GM20431 (cell line): Measurements from ENCODE around the gene PIK3CB.

Source experiments
- in situ Hi-C: fragments of 300-500 bp; cut with MseI, MboI; formaldehyde crosslinking; loops from one replicate; pipeline ENCODE4 v1.15.0; 2020; ENCODE audit warnings: low sequenced_read_pairs; ENCODE audit not compliant: unreplicated experiment

PIK3CB gene

DNA sequence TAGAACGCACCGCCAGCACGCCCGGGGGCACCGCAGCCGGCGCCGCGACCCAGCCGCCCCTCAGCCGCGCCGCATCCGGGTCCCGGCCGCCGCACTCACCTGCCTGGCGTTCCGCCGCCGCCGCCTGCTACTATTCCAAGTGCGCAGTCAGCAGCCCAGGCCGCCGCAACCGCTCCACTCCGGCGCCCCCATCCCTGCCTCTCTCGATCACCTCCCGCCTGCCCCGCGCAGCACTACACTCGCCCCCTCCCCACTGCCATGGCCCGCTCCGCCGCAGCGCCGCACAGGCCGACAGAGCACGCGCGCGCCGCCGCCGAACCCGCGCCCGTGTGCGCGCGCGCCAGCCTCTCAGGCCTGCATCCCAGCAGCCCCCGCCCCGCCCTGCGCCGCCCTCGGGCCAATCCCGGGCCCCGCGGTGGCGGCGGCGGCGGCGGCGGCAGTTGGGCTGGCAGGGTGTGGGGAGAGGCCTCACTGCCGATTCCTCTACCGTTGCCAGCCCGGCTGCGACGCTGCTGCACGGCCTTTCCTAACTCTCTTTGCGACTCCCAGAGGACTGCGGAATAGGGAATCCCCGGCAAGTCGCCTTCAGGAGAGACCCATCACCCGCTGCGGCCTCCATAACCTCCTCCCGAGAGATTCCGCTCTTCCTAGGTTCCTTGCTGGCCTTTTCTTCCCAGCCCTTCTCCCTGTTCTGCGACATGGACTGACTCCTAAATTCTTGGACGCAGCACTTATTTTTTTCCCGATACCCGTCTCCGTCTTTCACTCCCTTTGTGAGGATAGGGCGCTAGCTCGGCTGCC lies at the start of gene PIK3CB:
PIK3CB (minus strand) TSS at position 333 of the 801 bp plus-strand sequence. CDS start 75,585 bp downstream, outside the sequence.
- in situ Hi-C loops: no loop called here

DNA sequence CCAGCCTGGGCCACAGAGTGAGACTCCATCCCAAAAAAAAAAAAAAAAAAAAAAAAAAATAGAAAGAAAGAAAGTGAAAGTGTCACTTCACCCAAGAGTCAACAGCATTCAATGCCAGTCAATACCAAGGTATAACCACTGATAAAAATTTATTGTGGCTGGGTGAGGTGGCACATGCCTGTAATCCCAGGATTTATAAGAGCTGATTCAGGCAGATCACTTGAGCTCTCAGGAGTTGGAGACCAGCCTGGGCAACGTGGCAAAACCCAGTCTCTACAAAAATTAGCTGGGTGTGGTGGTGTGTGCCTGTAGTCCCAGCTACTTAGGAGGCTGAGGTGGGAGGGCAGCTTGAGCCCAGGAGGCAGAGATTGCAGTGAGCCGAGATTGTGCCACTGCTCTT lies 46.5 kb upstream of the PIK3CB start:
- in situ Hi-C loops: no loop called here

DNA sequence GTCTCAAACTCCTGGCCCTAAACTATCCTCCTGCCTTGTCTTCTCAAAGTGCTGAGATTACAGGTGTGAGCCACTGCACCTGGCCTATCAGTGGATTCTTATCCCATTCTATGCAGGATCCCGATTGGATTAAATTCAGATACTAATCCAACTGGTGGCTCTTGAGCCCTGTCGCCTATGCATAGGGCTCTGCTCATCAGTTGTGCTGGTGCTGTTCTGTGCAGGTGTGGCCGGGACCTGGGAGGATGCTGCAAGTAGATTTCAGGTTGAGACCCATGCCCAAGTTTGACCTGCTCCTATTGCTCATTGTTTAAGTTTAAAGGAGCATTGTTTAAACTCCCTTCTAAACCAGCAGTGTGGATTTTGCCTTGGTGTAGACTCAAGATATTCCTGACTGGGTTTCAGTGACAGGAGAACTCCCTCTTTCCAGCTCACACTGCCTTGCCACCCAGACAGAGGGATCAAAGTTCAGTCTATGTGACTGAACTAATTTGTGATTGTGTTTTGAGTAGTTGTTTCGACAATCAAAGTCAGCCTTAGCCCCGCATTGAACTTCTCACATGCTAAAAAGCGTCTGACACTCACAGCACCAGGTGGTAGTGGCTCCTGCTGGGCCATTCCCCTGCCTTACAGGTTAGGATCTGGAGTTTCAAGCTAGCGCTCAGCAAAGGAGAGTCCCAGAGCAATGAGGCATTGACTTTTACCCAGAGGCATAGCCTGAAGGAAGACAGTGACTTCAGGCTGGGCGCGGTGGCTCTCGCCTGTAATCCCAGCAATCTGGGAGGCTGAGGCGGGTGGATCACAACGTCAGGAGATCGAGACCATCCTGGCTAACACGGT lies 45.0 kb upstream of the PIK3CB start:
- in situ Hi-C loops: no loop called here

DNA sequence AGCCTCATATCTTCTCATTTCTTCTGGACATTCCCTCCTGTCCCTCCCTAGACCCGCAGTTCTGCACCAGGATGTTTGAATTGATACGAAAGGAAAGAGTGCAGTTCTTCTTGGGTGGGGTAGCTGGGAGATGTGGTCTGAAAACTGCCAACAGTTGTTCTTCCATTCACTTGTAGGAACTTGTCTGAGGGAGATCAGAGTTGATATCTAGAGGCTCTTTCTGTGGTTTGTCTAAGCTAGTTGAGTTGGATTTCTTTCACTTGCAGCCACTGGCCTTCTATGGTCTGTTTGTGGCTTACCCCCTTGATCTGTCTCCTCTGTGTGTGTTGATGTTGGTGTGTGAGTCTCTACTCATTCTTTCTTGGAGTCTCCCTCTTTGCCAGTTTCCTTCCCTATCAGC lies 42.5 kb upstream of the PIK3CB start:
- in situ Hi-C loops: no loop called here

DNA sequence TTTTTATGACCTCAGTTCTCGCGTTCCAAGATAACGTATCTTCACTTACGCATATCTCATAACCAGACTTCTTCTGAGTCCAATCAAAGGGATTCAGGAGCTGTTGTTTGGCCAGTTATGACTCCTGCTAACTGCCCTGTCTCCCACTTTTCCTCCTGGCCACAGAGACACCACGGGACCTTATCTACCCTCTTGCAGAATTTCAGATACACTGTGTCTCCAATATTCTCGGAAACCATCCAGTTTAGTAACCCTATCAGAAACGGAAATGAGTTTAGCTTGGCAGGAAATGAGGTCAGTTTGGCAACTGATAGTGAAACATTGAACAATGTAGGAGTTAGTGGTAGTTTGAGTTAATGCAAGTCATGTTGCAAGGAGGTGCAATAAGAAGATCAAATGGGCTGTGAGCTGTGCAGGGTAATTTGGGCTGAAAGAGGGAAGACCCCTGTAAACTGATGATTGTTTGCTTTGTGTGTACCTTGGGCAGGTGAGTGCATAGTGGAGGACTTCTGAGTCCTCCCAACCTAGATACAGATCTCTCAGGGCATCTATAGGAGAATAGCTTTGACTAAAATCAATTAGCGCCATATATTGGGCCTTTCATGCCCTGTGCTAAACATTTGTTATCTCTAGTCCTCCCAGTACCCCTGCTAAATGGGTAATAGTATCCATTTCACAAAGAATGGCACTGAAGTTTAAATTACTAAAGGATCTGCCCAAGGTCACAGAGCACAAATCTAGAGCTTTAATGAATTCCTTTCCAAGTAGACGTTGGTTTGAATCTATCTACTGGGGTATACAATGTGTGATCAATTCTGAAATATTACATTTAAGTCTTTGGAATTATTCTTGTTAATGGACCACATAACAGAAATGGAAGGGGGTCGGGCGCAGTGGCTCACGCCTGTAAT lies 41.3 kb upstream of the PIK3CB start:
- in situ Hi-C loops: no loop called here

DNA sequence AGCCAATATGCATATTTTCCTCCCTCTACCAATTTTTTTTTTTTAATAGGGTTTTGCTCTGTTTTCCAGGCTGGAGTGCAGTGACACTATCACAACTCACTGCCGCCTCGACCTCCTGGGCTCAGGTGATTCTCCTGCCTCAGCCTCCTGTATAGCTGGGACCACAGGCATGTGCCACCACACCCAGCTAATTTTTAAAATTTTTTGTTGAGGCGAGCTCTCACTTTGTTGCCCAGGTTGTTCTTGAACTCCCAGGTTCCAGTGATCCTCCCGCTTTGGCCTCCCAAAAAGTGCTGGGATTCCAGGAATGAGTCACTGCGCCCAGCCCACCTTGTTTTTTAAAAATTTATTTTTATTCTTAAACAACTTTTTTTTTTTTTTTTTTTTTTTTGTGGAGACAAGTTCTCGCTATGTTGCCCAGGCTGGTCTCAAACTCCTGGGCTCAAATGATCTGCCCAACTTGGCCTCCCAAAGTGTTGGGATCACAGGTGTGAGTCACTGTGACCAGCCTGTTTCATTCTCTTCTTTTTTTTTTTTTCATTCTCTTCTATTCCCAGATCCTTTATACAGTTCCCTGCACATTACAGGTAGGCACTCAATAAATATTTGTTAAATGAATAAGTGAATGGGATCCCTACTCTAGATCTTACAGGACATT lies 40.5 kb upstream of the PIK3CB start:
- in situ Hi-C loops: no loop called here

DNA sequence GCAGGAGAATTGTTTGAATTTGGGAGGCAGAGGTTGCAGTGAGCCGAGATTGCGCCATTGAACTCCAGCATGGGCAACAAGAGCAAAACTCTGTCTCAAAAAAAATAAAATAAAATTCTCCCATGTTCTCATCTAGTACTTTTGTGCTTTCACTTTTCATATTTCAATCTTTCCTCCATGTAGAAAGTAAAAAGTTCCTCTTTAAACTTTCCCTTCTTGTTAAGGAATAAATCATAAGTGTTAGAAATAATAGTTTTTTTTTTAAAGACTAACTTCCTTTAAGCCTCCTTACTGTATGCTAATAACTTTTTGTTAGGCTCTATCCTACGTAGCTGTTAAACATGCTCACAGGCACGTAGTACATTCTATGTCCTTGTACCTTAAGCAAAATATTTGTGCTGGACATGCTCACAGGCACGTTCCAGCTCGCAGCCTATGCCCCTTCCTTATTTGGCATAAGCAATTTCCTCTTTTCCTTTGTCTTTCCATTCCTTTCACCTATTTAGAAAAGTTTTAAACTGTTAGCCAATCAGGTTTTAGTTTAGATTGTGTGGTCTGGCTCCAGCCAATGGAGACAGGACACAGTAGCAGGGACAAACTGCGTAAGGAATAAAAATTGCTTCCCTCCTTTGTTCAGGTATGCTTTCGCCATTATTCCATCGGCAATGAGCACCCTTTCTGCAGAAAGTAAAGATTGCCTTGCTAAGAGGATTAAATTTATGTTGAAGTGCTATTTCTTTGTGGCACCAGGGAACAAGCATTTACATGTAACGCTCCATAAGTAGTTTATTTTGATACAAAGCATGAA lies 38.9 kb upstream of the PIK3CB start:
- in situ Hi-C loops: no loop called here

DNA sequence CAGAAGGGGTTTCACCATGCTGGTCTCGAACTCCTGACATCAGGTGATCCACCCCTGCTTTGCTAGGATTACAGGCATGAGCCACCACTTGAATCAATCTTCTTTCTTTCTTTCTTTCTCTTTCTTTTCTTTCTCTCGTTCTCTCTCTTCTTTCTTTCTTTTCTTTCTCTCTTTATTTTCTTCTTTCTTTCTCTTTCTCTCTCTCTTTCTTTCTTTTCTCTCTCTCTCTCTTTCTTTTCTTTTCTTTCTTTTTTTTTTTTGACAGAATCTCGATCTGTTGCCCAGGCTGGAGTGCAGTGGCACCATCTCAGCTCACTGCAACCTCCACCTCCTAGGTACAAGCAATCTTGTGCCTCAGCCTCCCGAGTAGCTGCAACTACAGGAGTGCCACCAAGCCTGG lies 37.9 kb upstream of the PIK3CB start:
- in situ Hi-C loops: no loop called here

DNA sequence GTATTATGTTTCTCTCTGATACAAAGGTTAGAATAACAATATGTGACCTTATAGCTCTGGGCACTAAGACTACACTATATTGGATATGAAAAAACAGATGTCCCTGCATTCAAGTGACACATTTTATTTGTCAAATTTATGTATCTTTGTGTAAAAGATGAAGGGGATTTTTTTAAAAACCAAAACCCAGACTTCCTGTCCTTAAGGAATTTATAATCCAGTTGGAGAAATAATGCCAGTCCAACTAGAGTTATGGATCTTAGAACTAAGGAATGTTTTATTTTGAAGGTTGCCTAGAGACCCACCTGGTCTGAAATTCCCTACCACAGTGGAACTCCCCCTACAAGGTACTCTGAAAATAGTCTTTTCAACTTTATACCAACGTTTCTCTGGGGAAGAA lies 33.3 kb upstream of the PIK3CB start:
- in situ Hi-C loops: no loop called here

DNA sequence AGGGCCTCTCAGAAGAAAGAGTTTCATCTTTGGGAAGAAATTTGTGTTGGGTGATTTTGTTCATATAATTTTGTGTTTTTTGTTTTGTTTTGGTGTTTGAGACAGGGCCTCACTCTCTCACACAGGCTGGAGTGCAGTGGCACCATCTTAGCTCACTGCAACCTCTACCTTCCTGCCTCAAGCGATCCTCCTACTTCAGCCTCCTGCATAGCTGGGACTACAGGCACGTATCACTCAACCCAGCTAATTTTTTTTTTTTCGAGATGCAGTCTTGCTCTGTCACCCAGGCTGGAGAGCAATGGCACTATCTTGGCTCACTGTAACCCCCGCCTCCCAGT lies 29.0 kb upstream of the PIK3CB start:
- in situ Hi-C loops: no loop called here

DNA sequence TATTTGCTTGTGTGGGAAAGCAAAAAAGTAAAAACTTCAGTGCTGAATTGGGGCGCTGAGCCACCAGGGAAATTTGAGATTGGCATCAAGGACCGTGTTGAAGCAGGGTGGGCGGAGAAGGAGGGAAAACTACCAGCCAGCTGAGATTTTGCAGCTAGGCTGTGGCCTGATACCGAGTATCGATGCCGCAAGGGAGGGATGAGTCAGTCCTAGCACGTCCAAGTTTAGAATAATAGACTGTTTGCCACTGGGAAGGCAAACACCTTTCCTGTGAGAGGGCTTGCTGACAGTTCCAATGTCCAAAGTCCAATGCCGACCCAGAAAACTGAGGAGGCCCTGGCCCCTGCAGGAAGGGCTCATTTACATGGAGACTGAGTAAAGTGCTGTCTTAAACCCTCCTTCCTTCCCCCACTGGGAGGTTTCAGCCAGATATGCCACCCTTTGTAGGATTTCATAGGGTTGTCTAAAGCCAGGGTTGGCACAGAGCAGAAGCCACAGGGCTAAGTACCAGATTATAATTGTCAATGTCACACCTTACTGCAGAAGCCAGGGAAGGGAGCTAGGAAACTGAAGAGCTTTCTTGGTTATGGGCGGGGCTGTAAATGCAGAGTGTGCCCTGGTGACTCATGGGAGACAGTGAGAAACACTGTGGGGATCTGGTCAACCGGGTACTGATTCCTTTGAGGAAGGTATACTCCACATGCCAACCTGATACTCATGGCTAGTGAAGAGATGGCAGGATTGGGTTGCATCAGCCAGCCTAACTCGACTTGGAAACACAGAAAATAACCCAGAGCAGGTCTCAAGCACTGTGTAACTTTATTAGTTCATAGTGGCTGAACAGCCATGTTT lies 28.4 kb upstream of the PIK3CB start:
- in situ Hi-C loops: no loop called here

DNA sequence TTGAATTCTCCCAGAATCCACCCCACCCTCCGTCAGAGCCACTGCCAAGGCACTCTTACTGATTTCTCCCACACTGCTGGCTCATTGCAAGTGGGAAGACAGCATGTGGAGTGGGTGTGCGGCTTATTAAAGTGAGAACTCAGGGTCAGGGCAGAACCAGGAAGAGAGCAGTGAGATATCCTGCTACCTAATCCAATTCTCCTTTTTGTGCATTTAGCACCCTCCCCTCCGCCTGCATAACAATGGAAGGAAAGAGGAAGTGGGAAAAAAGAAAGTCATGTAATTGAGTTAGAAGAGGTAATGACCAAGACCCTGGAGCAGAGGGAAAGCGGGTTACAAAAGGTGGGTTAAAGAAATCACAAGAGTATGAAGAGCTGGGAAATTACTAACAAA lies 27.8 kb upstream of the PIK3CB start:
- in situ Hi-C loops: no loop called here

DNA sequence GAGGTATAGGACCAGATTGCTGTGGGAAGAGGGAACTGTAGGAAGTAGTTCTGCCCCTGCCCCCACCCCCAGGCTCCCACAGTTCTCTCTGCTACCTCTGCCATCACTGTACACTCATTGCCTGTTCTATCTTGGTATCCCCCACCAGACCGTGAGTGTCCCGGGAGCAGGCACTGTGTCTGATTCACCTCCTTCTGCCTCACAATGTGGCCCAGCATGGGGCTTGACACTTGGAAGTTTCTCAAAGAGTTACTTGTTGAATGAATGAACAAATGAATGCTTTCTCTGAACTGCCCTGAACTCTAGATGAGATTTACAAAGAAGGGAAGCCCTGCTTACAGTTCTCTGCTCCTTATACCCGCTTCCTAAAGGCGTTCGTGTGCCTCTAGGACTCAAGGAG lies 27.1 kb upstream of the PIK3CB start:
- in situ Hi-C loops: no loop called here

DNA sequence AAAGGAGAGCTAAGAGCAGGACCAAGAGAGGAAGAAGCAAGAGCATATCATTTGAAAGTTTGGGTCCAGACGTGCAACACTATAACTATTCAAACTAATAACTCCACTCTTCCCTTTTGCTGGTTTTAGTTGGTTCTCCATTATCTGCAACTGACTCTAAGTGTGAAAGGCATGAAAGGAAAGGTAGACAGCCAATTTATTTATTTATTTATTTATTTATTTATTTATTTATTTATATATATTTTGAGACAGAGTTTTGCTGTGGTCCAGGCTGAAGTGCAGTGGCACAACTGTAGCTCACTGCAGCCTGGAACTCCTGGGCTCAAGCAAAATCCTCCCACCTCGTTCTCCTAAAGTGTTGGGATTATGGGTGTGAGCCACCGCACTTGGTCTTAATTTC lies 22.1 kb upstream of the PIK3CB start:
- in situ Hi-C loops: no loop called here

DNA sequence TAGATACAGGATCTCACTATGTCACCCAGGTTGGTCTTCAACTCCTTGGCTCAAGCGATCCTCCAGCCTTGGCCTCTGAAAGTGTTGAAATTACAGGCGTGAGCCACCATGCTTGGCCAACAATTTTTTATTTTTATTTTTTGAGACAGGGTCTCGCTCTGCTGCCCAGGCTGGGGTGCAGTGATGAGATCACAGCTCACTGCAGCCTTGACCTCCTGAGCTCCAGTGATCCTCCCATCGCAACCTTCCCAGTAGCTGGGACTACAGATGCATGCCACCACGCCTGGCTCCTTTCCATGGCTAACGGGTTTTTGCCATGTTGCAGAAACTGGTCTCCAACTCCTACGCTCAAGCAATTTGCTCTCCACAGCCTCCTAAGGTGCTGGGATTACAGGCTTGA lies 20.2 kb upstream of the PIK3CB start:
- in situ Hi-C loops: no loop called here

DNA sequence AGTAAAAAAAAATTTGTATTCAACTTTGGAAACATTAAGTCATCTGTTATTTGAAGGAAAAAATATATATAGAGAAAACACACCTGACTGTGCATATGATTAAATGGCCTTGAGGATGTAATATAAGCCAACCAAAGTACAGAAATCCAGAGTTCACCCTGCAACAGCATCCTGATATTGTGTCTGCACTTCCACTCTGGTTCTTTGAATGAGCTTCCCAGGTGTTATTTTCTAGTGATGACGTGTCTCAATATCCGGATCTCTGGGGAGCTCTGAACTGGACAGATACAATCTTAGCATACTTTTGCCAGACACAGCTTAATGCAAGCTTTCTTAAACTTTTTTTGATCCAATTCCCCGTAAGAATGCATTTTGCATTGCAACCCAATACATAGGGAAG lies 19.5 kb upstream of the PIK3CB start:
- in situ Hi-C loops: no loop called here

DNA sequence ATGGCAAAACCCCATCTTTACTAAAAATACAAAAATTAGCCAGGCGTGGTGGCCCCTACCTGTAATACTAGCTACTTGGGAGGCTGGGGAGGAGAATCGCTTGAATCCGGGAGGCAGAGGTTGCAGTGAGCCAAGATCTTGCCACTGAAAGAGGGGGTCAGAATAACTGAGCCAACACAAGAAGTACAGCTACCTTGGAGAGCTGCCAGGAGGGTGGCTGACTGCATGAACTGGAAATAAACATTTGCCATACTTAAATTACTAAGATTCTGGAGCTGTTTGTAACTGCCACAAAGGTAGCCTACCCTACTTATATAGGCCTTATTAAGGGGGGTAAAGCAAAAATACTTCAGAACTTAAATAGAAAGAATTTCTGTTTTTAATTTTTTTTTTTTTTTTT lies 15.4 kb upstream of the PIK3CB start:
- in situ Hi-C loops: no loop called here

DNA sequence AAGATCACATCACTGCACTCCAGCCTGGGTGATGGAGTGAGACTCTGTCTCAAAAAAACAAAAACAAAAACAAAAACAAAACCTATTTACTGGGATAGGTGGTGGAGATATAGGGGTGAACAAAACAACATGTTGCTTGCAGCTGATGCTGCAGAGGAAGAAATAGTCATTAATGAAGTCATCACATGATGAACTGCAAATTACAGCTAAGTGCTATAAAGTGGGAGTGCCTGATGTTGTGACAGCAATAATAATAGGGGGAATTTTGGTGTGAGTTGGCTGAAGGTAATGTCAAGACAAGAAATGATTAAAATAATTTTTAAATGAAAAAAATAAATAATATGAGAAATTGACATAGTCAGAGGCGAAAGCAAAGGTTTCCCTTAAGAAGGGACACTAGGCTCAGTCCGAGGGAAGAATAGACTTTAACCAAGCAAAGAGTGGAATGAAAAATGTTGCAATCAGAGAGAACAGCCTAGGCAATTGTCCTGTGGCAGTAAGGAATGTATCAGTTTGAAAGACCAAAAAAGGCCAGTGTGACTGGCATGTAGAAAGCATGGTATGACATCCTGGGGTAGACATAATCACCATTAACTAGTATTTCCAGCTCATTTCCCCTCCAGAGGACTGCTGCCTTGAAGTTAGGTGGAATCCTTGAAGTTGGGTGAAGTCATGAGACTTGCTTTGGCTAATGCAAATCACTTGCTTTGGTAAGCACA lies 14.7 kb upstream of the PIK3CB start:
- in situ Hi-C loops: no loop called here
